Lower leg skin (tissue), 3 donors: ENCODE measurements around the gene AK5.

Experiments
- CTCF ChIP-seq, 3 donors: fragments of 450-650 bp; IDR thresholded peaks; one replicate each; pipeline ENCODE4 v1.5.1; 2016; ENCODE audit warnings: antibody characterized with exemption in 3 of 3, mild to moderate bottlenecking in 3 of 3, moderate library complexity in 2 of 3
- POLR2A ChIP-seq, 2 donors: fragments of 450-650 bp; IDR thresholded peaks; one replicate each; pipeline ENCODE4 v1.6.1; 2016 to 2017; ENCODE audit warnings: antibody characterized with exemption in 2 of 2, mild to moderate bottlenecking in 1 of 2, moderate library complexity in 1 of 2

GRCh38 chr1:77413541-77414335 is 131.9 kb downstream of the AK5 start:
- TF ChIP-seq CTCF (IDR thresholded peaks at IDR 0.05) (no peak), POLR2A (IDR thresholded peaks at IDR 0.05) (no peak)
